ENCODE data around the gene UBE3D.
"Not testable (repeated sequence)": the region's sequence is repeated elsewhere in the genome, so short reads cannot be mapped to it uniquely, and the experiment has no call there.

Gene UBE3D

GRCh38 chr6:82971877-82972460 lies 93.7 kb downstream of the UBE3D start:
- no peak for DNase-seq

GRCh38 chr6:82970839-82971238 lies 94.8 kb downstream of the UBE3D start:
- DNase-seq: no peak

- DNase-seq: no peak
These were observed 96.9 kb downstream of the UBE3D start for GRCh38 chr6:82968708-82969107.

- no peak for DNase-seq
These were observed 102.3 kb downstream of the UBE3D start for GRCh38 chr6:82963191-82963925.

GRCh38 chr6:82959385-82959941 lies 106.2 kb downstream of the UBE3D start:
- no peak for DNase-seq

GRCh38 chr6:82958551-82958950 lies 107.1 kb downstream of the UBE3D start:
- DNase-seq: no peak

- no peak for DNase-seq
These were observed 107.8 kb downstream of the UBE3D start for GRCh38 chr6:82957868-82958245.

- DNase-seq: no peak
These were observed 108.3 kb downstream of the UBE3D start for GRCh38 chr6:82957171-82957867.

- no peak for DNase-seq
These were observed 109.8 kb downstream of the UBE3D start for GRCh38 chr6:82955841-82956240.

GRCh38 chr6:82954937-82955577 lies 110.6 kb downstream of the UBE3D start:
- DNase-seq: no peak

- no peak for DNase-seq
These were observed 111.3 kb downstream of the UBE3D start for GRCh38 chr6:82954356-82954755.

- no peak for DNase-seq
These were observed 111.8 kb downstream of the UBE3D start for GRCh38 chr6:82953871-82954270.

- DNase-seq: no peak
These were observed 113.7 kb downstream of the UBE3D start for GRCh38 chr6:82951935-82952334.

GRCh38 chr6:82951389-82951788 lies 114.3 kb downstream of the UBE3D start:
- no peak for DNase-seq

GRCh38 chr6:82930915-82931314 lies 134.7 kb downstream of the UBE3D start:
- not testable (repeated sequence) for DNase-seq

GRCh38 chr6:82924799-82925535 lies 140.7 kb downstream of the UBE3D start:
- no peak for DNase-seq

- DNase-seq: no peak
These were observed 144.4 kb downstream of the UBE3D start for GRCh38 chr6:82921258-82921657.

- DNase-seq: no peak
These were observed 148.1 kb downstream of the UBE3D start for GRCh38 chr6:82917346-82918064.

GRCh38 chr6:82915666-82916065 lies 150.0 kb downstream of the UBE3D start:
- no peak for DNase-seq

- DNase-seq: no peak
These were observed 151.1 kb downstream of the UBE3D start for GRCh38 chr6:82914511-82914910.

GRCh38 chr6:82910820-82911219 lies 154.8 kb downstream of the UBE3D start:
- DNase-seq: no peak

- DNase-seq: no peak
These were observed 155.2 kb downstream of the UBE3D start for GRCh38 chr6:82910395-82910794.

Data from activated CD4-positive, alpha-beta T cell treated with anti-CD3 and anti-CD28 coated beads for 4 hours (primary cell).